K562 (cell line): ENCODE data around the gene RBMS3. TPM values are rescaled to one million over a fixed set of nuclear protein-coding genes. Genes with fewer than 3 reads are reported as not detected.

Experiments used
- ATAC-seq: fragments of 200-7000 bp; cut with Tn5 transposase; 3 replicates; pipeline ENCODE4 v1.9.1; 2020; ENCODE audit warnings: moderate library complexity
- BruUV-seq: library from RNA; stranded (reverse); fragments of 400-500 nt; replicated peaks from 2 replicates; lab custom pipeline; 2021; lab: Mats Ljungman, UMichigan
- CTCF ChIA-PET: fragments of 300-600 bp; formaldehyde crosslinking; extraction: SDS; loops from one replicate; lab custom pipeline; 2021; ENCODE audit warnings: low intra/inter-chr PET ratio; lab: Yijun Ruan, JAX
- POLR2A ChIA-PET: fragments of 300-600, 350-650 bp; sonication (Branson Sonifier 250); formaldehyde crosslinking; extraction: SDS; loops from one replicate; lab custom pipeline; 2021; ENCODE audit warnings: antibody characterized with exemption, inconsistent platforms; lab: Yijun Ruan, JAX
- DNase-seq, 4 experiments: peaks; one replicate each; pipeline versions ENCODE4 v3.0.0 to v3.0.0-alpha.2; 2011 to 2018; ENCODE audit warnings: low spot score in 3 of 4, mixed read lengths in 3 of 4; ENCODE audit errors: extremely low read depth in 1 of 4
- FAIRE-seq: peaks from 2 replicates; lab custom pipeline; 2011; peaks lifted over from hg19 to GRCh38; lab: Jason Lieb, UNC
- H2AFZ ChIP-seq: 2 replicates; pipeline ENCODE4 v1.6.0; 2011; ENCODE audit warnings: low read depth, low read length, control low read depth, inconsistent platforms
- H3K27ac ChIP-seq: fragments of 200-600 bp; 3 replicates; pipeline ENCODE4 v1.8.0; 2011; ENCODE audit warnings: low read depth, mild to moderate bottlenecking, control low read depth, inconsistent platforms, low read length, moderate library complexity, mixed read lengths; ENCODE audit errors: extremely low read depth
- H3K27me3 ChIP-seq, 2 experiments: fragments of 300-600 bp in 1 of 2; 2 replicates in 1 of 2; 3 replicates in 1 of 2; pipeline versions ENCODE4 v1.6.0 to v1.8.0; 2011; ENCODE audit warnings: inconsistent platforms in 2 of 2, low read length in 2 of 2, mild to moderate bottlenecking in 1 of 2, mixed read lengths in 1 of 2, moderate library complexity in 1 of 2; ENCODE audit not compliant: control insufficient read depth in 2 of 2, insufficient read depth in 2 of 2
- H3K36me3 ChIP-seq: fragments of 300-600 bp; 3 replicates; pipeline ENCODE4 v1.8.0; 2011; ENCODE audit warnings: mild to moderate bottlenecking, low read length, inconsistent platforms; ENCODE audit not compliant: control insufficient read depth, insufficient read depth
- H3K4me1 ChIP-seq, 2 experiments: fragments of 200-600 bp in 1 of 2; replicated peaks in 1 of 2; 2 replicates in 1 of 2; 3 replicates in 1 of 2; pipeline versions ENCODE4 v1.5.1 to v1.8.0; 2011; ENCODE audit warnings: inconsistent platforms in 2 of 2, low read length in 2 of 2, mild to moderate bottlenecking in 1 of 2, mixed read lengths in 1 of 2, moderate library complexity in 1 of 2; ENCODE audit not compliant: control insufficient read depth in 2 of 2, insufficient read depth in 2 of 2
- H3K4me2 ChIP-seq: 2 replicates; pipeline ENCODE4 v1.6.1; 2011; ENCODE audit warnings: low read length, control low read depth, inconsistent platforms, mixed read lengths; ENCODE audit not compliant: insufficient read depth
- H3K4me3 ChIP-seq: fragments of 200-600 bp; sonication (generic), shearing (Covaris generic); 2 replicates; pipeline ENCODE4 v1.5.1; 2016; ENCODE audit warnings: control low read depth, inconsistent platforms
- H3K79me2 ChIP-seq: fragments of 200-600 bp; 3 replicates; pipeline ENCODE4 v1.8.0; 2011; ENCODE audit warnings: low read length, inconsistent platforms; ENCODE audit not compliant: control insufficient read depth, insufficient read depth
- H3K9ac ChIP-seq, 2 experiments: 2 replicates each; pipeline versions ENCODE4 v1.6.0 to v1.6.1; 2011; ENCODE audit warnings: low read depth in 2 of 2, low read length in 2 of 2, control low read depth in 1 of 2, inconsistent platforms in 1 of 2, mild to moderate bottlenecking in 1 of 2, mixed read lengths in 1 of 2; ENCODE audit not compliant: insufficient read depth in 1 of 2
- H3K9me1 ChIP-seq: one replicate; pipeline ENCODE4 v1.6.0; 2011; ENCODE audit warnings: inconsistent platforms, mild to moderate bottlenecking, low read length, moderate library complexity; ENCODE audit not compliant: control insufficient read depth, insufficient read depth
- H3K9me3 ChIP-seq: replicated peaks from 2 replicates; pipeline ENCODE4 v1.5.1; 2011; ENCODE audit warnings: low read depth, low read length, inconsistent platforms; ENCODE audit not compliant: control insufficient read depth, insufficient read depth
- H4K20me1 ChIP-seq: replicated peaks from 2 replicates; pipeline ENCODE4 v1.6.1; 2011; ENCODE audit warnings: low read length, inconsistent platforms, mixed read lengths; ENCODE audit not compliant: control insufficient read depth, insufficient read depth
- BACH1 ChIP-seq: fragments of 200-800 bp; sonication (Bioruptor generic); IDR thresholded peaks from 2 replicates; pipeline ENCODE4 v1.6.1; 2016; ENCODE audit warnings: missing genetic modification characterization, missing compliant biosample characterization
- CBFB ChIP-seq: sonication (generic); formaldehyde crosslinking; IDR thresholded peaks from 2 replicates; pipeline ENCODE4 v1.4.0; 2020; ENCODE audit warnings: mild to moderate bottlenecking, missing genetic modification reagents
- EHMT2 ChIP-seq: fragments of 450-650 bp; IDR thresholded peaks from 2 replicates; pipeline ENCODE4 v1.6.1; 2018; ENCODE audit warnings: antibody characterized with exemption
- ELF2 ChIP-seq: fragments of 250-450 bp; sonication (Bioruptor Pico); IDR thresholded peaks from 2 replicates; pipeline ENCODE4 v1.5.0; 2021; ENCODE audit warnings: mild to moderate bottlenecking
- GATA2 ChIP-seq: sonication (generic); formaldehyde crosslinking; IDR thresholded peaks from 2 replicates; pipeline ENCODE4 v1.4.0; 2020; ENCODE audit warnings: mild to moderate bottlenecking, missing genetic modification reagents
- HDAC6 ChIP-seq: IDR thresholded peaks from 2 replicates; pipeline ENCODE4 v1.6.1; 2012; ENCODE audit warnings: low read depth, mild to moderate bottlenecking, control low read depth, inconsistent platforms, low read length, moderate library complexity
- JUNB ChIP-seq: fragments of 450-650 bp; formaldehyde crosslinking; conservative IDR thresholded peaks from 2 replicates; pipeline ENCODE4 v1.4.0; 2020; ENCODE audit warnings: mild to moderate bottlenecking
- MTA2 ChIP-seq: fragments of 450-650 bp; IDR thresholded peaks from 2 replicates; pipeline ENCODE4 v1.6.1; 2016; ENCODE audit warnings: low read depth
- MTF1 ChIP-seq: fragments of 250-450 bp; sonication (Bioruptor Pico); IDR thresholded peaks from 2 replicates; pipeline ENCODE4 v1.9.0; 2021; ENCODE audit warnings: moderate library complexity, mild to moderate bottlenecking, inconsistent platforms, borderline replicate concordance
- MXD1 ChIP-seq: fragments of 250-450 bp; sonication (Bioruptor Pico); IDR thresholded peaks from 2 replicates; pipeline ENCODE4 v1.8.0; 2021; ENCODE audit warnings: borderline replicate concordance, mild to moderate bottlenecking, moderate library complexity; ENCODE audit not compliant: poor library complexity, severe bottlenecking
- NFYB ChIP-seq: IDR thresholded peaks from 2 replicates; pipeline ENCODE4 v1.6.1; 2011; ENCODE audit warnings: mild to moderate bottlenecking, moderate library complexity; ENCODE audit not compliant: insufficient read length; ENCODE audit errors: extremely low read depth
- PHF20 ChIP-seq: fragments of 450-650 bp; IDR thresholded peaks from 2 replicates; pipeline ENCODE4 v1.6.1; 2018; ENCODE audit not compliant: partially characterized antibody
- POU5F1 ChIP-seq: fragments of 150-350 bp; IDR thresholded peaks from 2 replicates; pipeline ENCODE4 v1.6.1; 2014; ENCODE audit warnings: borderline replicate concordance, low read length, low read depth, mild to moderate bottlenecking; ENCODE audit not compliant: partially characterized antibody
- RREB1 ChIP-seq: fragments of 250-450 bp; sonication (Bioruptor Pico); IDR thresholded peaks from 2 replicates; pipeline ENCODE4 v1.4.0; 2020
- SLC30A9 ChIP-seq: fragments of 250-450 bp; sonication (Bioruptor Pico); IDR thresholded peaks from 2 replicates; pipeline ENCODE4 v1.8.0; 2022; ENCODE audit warnings: mild to moderate bottlenecking, moderate library complexity
- SUPT5H ChIP-seq: fragments of 450-650 bp; IDR thresholded peaks from 2 replicates; pipeline ENCODE4 v1.6.1; 2016
- ZNF395 ChIP-seq: fragments of 200-800 bp; sonication (Bioruptor generic); IDR thresholded peaks from 2 replicates; pipeline ENCODE4 v1.6.1; 2017; ENCODE audit warnings: missing genetic modification characterization, missing compliant biosample characterization
- in situ Hi-C: fragments of 300-500 bp; cut with MboI; formaldehyde crosslinking; loops from 4 replicates; pipeline ENCODE4 v1.15.0; 2018; ENCODE audit warnings: inconsistent platforms, mixed read lengths
- intact Hi-C: fragments of 100-400 bp; cut with micrococcal nuclease; formaldehyde crosslinking; loops from 2 replicates; pipeline ENCODE4 v1.14.2; 2022
- polyA plus RNA-seq, 8 experiments: library from polyadenylated mRNA; depleted of rRNA in 4 of 8; stranded (reverse) in 5 of 8; unstranded in 3 of 8; fragments of >200 nt; fragmentation: Nextera tagmentation in 2 of 8; fragmentation: Illumina TruSeq in 1 of 8; extraction: Ambion mirVana in 2 of 8; extraction: Trizol in 1 of 8; gene quantifications; 2 replicates each; pipeline versions ENCODE4 v1.2.1 to v1.2.3, GENCODE V29; 2011 to 2014; ENCODE audit warnings: inconsistent platforms in 1 of 8, missing spikeins in 1 of 8
- total RNA-seq, 7 experiments: library from RNA; depleted of rRNA in 6 of 7; stranded (reverse); fragments of >200 nt in 6 of 7; fragmentation: Illumina TruSeq in 2 of 7; extraction: Trizol in 2 of 7; gene quantifications; 2 replicates each; pipeline versions ENCODE4 v1.2.1 to v1.2.3, GENCODE V29; 2011 to 2021; ENCODE audit warnings: low replicate concordance in 1 of 7

Gene RBMS3
- total and polyA plus RNA-seq, 9 of the 15 experiments (the other 6 are each of a cell fraction or from before 2014, with no cell fraction given): 0.20 TPM; not detected in 8

- FAIRE-seq (no peak), ATAC-seq (no peak), DNase-seq (no peak)
- Histone ChIP-seq H3K4me3 (no peak overlapping the region), H3K9ac (no peak overlapping the region), H4K20me1 (no peaks in the 10 kb centered on the region), H2AFZ (no peak overlapping the region), H3K36me3 (no peaks in the 10 kb centered on the region), H3K79me2 (no peaks in the 10 kb centered on the region), H3K4me1 (no peaks in the 10 kb centered on the region), H3K4me2 (no peak overlapping the region), H3K9me1 (no peaks in the 10 kb centered on the region), H3K27ac (no peak overlapping the region), H3K27me3 (no peaks in the 10 kb centered on the region), H3K9me3 (peaks cover 2% of the 10 kb centered on the region; the same call in 1 of the 2 replicates)
- BruUV-seq: no TSS peak
- in situ Hi-C loops: no loop called here
- intact Hi-C loops: no loop called here
- POLR2A ChIA-PET: no interaction called here
- CTCF ChIA-PET: no interaction called here
- TF ChIP-seq JUNB (CRISPR knock-in tag): no peak
- no peak for TF ChIP-seq BACH1 (tag)
- TF ChIP-seq SLC30A9: no peak
- no peak for TF ChIP-seq MTA2
- TF ChIP-seq NFYB: no peak
- TF ChIP-seq MXD1 (CRISPR knock-in tag): no peak
- no peak for TF ChIP-seq GATA2 (CRISPR knock-in tag)
- no peak for TF ChIP-seq HDAC6
- TF ChIP-seq SUPT5H: no peak
- no peak for TF ChIP-seq ELF2 (CRISPR knock-in tag)
- no peak for TF ChIP-seq EHMT2
- TF ChIP-seq RREB1 (CRISPR knock-in tag): no peak
- TF ChIP-seq POU5F1: no peak
- TF ChIP-seq CBFB (CRISPR knock-in tag): no peak
- TF ChIP-seq PHF20: no peak
- no peak for TF ChIP-seq ZNF395
- no peak for TF ChIP-seq MTF1 (CRISPR knock-in tag)
These were observed 710.3 kb downstream of the RBMS3 start for GRCh38 chr3:29991198-29991597.
